ENCODE data around the gene SLC25A41.
"Not testable (repeated sequence)": the region's sequence is repeated elsewhere in the genome, so short reads cannot be mapped to it uniquely, and the experiment has no call there.

Gene SLC25A41

DNA sequence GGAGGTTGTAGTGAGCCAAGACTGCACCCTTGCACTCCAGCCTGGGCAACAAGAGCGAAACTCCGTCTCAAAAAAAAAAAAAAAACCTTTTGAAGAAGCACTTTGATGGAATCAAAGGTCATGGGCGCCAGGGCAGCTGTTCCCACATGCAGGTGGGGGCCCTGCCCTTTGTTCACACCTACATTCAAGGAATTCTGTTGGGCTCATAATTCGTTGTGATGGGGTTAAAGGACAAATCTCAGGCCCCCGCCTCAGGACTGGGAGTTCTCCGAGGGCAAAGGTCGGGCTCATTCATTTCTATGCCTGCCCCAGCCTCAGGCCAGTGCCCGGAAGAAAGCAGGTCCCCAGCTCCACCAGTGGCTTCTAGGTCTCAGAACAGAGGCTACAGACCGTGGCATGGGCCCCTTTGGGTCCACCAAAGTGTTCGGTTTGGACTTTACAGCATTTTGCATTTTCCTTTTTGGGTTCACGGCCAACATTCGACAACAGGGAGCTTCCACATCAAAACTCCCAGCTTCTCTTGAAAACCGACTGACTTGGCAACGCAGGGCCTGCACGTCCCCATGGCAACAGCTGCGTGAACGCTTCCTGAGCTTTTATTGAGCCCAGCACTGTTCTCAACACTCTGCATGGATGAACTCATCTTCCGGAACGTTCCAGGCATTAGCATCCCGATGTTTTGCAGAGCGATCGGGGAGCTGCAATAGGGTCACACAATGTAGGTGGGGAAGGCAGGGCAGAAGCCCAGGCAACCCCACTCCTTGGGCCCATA lies 30.5 kb downstream of the SLC25A41 start:
- no peak for DNase-seq

DNA sequence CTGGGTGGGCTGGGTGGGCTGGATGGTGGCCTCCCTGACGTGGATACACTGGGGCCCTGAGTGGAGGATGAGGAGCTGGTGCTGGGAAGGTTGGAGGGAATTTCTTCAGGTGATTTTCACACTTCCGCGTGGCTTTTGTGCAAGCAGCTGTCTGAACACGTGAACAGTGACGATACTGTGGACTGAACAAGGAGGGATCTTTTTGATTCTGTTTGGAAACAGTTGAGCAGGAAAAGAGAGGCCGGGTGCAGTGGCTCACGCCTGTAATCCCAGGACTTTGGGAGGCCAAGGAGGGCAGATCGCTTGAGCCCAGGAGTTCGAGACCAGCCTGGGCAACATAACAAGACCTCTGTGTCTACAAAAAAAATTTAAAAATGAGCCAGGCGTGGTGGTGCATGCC lies 31.5 kb downstream of the SLC25A41 start:
- DNase-seq = no peak

DNA sequence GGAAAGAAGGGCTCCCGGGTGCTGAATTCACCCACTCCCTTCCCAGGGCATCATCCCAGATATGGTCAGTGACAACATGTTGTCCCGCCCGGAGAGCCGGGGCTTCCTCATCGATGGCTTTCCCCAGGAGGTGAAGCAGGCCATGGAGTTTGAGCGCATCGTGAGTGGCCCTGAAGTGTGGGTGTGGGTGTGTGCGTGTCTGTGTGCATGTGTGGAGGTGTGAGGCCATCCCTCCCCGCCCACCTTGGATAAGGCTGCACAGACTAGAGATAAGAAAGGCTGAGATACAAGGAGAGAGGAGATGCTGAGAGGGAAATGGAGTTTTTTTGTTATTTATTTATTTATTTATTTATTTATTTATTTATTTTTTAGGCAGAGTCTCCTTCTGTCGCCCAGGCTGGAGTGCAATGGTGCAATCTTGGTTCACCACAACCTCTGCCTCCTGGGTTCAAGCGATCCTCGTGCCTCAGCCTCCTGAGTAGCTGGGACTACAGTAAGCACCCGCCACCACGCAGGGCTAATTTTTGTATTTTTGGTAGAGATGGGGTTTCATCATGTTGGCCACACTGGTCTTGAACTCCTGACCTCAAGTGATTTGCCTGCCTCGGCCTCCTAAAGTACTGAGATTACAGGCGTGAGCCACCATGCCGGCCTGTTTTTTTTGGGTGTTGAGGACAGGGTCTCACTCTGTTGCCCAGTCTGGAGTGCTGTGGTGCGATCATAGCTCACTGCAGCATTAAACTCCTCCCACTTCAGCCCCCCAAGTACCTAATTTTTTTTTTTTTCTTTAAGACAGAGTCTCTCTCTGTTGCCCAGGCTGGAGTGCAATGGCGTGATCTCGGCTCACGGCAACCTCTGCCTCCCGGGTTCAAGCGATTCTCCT lies 33.3 kb downstream of the SLC25A41 start:
- not testable (repeated sequence) for DNase-seq

DNA sequence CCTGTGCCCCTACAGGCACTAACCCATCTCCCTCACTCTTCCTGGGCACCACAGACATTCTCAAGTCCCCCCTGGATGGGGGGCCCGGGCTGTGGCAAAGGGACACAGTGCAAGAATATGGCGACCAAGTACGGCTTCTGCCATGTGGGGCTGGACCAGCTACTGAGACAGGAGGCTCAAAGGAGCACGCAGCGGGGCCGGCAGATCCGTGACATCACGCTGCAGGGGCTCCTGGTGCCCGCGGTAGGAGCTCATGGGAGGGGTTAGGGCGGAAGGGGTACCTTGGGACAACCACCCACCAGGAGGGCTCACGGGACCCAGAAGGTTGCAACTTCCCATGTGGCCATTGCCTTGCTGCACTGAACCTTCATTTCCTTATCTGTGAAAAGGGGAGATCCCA lies 37.3 kb downstream of the SLC25A41 start:
- DNase-seq = no peak

GRCh38 chr19:6394831-6395230 lies 38.7 kb downstream of the SLC25A41 start:
- DNase-seq = no peak

DNA sequence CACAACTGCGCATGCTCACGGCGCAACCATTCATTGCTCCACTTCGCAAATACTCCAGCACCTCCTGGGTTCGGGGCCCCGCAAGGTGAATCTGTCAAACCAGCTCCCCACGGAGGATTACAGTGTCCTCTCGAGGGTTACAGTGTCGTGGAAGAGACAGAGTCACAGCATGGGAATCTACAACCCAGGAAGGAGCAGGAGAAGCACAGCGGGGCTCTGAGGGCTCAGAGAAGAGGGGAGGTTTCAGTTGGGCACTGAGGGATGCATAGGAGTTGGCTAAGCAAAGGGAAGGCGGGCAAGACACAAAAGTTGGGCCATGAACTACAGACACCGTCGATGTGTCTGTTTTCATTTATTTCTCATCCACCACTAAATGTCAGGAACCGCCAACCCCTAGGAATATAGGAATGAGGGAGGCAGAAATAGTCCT lies 39.6 kb downstream of the SLC25A41 start:
- no peak for DNase-seq

DNA sequence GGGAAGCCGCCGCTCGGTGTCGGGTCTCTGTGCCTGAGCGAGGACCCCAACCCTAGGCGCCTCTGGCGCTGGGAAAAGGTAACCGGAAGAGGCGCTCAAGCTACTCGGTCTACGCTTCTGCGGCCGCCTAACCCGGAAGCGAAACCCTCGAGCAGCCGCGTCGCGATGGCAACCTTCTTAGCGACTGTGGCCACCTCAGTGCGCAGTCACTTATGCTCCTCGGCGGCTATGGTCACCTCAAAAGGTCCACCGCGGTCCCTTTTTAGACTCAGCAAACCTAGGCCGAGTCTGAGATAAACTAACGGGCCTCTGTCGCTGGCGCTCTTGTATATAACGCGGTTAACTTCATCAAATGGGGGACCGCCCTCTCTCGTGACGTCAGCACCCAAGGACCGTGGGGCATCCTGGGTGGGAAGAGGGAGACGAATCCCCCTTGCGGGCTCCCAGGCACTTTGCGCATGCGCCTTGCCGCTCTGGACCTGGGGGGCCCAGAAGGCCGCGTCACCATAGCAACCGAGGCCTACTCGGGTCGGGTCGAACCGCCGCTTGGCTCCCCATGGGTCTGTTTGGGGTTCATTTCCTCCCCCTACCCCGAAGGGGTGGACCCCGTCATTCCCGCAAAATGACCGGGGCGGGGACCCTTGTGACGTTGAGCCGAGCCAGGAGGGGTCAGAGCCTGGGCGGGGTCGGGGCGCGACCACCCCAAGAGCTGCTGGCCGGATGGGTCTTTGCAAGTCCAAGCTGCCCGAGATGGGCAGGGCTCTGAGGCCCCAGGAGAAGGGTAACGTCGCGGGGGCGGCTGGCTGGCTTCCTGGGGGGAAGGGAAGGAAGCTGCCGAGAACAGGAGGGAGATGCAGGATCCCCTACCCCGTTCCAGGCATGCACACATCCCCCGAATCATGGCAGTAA lies 40.2 kb downstream of the SLC25A41 start, which contains the start of gene GTF2F1:
Gene GTF2F1, minus strand, starts transcription at position 91 of the 909 bp plus-strand sequence. CDS start 169 bp downstream, outside the sequence.
- peak; percentile 84 for DNase-seq

GRCh38 chr19:6392221-6393073 lies 41.1 kb downstream of the SLC25A41 start:
- DNase-seq = no peak

DNA sequence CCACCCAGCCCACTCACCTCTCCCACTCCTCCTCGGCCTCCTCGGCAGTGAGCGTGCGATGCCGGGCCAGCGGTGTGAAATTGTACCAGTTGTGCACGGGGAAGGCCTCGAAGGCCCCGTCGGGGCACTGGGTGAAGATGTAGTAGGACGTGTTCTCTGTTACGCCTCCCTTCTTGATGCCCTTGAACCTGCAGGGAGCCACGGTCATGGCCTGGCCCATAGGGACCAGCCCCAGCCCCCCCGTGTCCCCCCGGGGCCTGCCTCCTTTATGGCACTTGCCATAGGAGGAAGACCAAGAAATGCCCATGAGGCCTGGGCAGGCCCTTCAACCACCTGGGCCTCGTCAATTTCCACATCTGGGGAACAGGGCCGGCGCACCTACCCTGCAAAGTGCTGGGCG lies 46.2 kb downstream of the SLC25A41 start:
- no peak for DNase-seq

GRCh38 chr19:6384381-6384780 lies 49.2 kb downstream of the SLC25A41 start:
- DNase-seq = no peak

DNA sequence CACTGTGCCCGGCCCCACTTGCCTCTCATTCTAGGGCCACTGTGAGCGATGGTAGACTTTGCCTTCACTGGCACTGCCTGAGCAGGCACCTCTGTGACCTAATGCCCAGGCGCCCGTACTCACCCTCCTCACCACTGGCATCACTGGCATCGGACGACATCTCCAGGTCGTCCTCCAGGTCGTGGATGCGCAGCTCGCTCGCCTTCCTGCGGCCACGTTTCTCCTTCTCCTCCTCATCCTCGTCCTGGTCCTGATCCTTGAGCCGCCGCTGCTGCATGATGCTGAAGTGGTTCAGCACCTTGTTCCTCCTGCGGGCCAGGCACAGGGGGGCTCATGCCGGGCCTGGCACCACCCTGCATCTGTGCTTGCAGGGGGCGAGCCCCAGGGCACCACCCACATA lies 50.4 kb downstream of the SLC25A41 start:
- no peak for DNase-seq

DNA sequence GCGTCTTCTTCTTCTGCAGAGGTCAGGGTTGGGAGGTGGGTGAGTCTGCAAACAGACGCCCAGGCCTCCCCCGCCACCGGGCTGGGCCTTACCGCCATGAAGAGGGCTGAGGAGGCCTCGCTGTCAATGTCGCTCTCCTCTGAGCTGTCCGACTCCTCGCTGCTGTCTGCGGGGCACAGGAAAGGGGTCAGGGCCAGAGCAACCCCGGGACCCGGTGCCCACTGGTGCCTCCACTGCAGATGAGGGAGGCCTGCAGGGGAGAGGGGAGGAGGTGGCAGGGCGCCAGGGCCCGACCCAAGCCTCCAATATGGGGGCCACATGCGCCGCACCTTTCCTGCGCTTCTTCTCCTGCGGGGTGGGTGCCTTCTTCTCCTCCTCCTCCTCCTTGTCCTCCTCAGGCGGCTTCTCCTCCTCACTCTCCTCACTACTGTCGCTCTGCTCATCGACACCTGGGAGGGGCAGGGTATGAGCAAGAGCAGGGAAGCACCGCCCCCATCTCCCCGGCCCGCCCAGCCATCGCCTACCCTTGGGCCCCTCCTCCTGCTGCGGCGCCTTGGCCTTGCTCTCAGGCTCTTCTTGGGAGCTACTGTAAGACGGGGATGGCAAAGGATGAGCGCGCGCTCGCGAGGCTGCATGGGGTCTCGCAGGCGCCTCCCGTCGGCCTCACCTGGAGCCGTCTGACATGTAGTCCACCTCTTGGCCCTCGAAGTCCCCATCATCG lies 52.4 kb downstream of the SLC25A41 start:
- no peak for DNase-seq

DNA sequence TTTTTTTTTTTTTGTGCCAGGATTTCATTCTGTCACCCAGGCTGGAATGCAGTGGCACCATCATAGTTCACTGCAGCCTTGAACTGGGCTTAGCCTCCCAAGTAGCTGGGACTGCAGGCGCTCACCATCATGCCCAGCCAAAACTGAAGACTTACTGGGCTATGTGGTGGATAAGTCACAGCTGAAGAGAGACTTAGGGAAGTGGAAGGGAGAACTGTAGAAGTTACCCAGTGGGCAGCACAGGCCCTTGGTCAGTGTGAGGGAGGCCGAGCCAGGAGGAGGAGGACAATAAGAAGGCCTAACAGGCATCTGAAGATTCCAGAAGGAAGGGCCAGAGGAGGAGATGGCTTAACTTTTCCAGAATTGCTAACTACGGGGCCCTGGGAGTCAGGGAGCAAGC lies 53.8 kb downstream of the SLC25A41 start:
- DNase-seq = no peak

GRCh38 chr19:6378486-6378885 lies 55.1 kb downstream of the SLC25A41 start:
- DNase-seq = no peak

- DNase-seq = no peak
These were observed 55.5 kb downstream of the SLC25A41 start for GRCh38 chr19:6378041-6378440.

DNA sequence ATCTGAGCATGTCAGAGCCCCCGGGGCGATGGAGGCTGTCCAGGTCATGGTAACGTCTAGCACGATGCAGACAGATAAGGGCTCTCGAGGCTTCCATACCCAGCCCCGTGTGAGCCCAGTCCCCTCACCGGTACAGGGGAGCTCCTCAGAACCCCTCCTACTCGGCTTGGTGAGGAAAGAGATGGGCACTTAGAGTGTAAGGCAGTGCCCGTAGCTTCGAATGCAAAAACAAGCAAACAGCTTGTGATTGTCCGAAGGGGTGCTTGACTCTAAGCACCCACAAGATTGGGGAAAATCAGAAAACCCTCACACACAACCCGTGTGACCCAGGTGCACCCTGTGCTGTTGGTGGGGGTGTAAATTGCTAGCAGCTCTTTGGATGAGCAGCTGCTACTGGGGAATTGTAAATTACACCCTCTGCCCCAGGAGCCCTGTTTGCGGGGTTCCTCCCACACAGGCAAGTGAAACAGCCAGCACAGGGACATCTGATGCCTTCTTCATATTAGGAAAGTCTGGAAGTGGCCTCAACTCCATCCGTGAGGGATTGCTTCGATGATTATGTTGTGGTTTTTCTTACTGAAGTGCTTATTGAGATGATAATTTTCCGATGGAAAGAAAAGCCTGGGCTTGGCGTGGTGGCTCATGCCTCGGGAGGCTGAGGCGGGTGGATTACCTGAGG lies 56.9 kb downstream of the SLC25A41 start:
- DNase-seq = no peak

Data from NCI-H1694 (cell line).